COLO668 (cell line): ENCODE data around the gene DNLZ.
"Not testable (repeated sequence)": the region's sequence is repeated elsewhere in the genome, so short reads cannot be mapped to it uniquely, and the experiment has no call there.

Experiments
- DNase-seq: peaks from one replicate; lab custom pipeline; 2025; ENCODE audit not compliant: unreplicated experiment; lab: John Stamatoyannopoulos, UW

The DNLZ gene

GRCh38 chr9:136363106-136363948 is at the start of gene DNLZ:
Gene DNLZ, minus strand, starts transcription at chr9:136363744. Its CDS starts 30 bp downstream, at chr9:136363714.
- DNase-seq = peak; percentile 94

DNA sequence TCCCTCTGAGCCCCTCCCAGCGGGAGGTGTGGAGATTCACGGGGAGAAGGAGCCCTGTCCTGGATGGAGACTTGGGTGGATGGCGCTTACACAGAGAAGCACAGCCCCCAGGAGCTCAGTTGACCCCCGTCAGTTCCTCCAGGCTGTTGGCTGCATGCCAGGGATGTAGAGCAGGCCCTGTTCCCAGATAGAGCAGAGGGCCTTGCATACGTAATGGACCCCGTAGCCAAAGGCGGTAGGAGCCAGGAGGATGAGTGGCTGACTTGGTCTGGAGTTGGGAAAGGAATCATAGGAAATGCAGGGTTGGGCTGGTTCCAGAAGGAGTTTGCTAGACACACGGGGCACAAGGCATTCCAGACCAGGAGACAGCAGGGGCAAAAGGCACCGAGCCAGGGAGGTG is 49.4 kb upstream of the DNLZ start:
- DNase-seq = no peak

GRCh38 chr9:136411378-136411777 is 47.8 kb upstream of the DNLZ start:
- no peak for DNase-seq

DNA sequence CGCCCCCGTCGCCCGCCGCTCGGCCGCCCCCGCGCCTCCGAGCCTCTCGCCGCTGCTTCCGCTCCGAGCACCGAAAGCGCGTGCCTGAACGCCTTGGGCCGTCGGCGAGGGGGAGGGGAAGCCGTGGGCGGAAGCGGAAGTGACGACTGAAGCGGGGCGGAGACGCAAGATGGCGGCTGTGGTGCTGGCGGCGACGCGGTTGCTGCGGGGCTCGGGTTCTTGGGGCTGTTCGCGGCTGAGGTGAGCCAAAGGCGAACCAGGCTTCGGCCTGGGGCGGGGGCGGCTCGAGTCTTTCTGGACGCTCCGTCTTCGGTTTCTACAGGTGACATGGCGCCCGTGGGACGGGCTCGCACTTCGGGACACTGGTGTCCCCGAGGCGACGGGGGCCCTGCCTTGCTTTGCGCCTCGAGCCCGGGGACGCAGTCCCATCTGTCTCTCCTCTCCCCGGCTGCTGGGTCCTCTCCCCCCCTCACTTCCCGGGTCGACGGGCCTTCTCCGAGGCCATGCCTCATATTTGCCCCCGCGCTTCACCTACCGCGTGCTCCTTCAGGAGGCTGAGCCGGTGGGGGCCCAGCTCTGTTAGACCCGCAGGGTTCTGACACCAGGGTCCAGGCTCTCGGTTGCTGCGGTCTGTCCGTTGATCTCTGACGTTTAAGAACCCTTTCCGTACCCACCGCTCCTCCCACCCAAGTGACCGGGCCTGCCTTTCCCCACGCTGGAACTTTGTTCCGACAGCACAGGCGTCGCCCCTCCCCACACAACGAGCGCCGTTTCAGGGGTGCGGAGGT is 47.1 kb upstream of the DNLZ start, which contains the start of the genes ENTR1 and PMPCA:
ENTR1 (minus strand) TSS at position 115 of the 788 bp plus-strand sequence. CDS start 217 bp downstream, outside the sequence.
PMPCA (plus strand) TSS at position 159 of the 788 bp plus-strand sequence; CDS start at position 170, 11 bp downstream.
- peak; percentile 92 for DNase-seq

GRCh38 chr9:136409557-136410455 is 46.3 kb upstream of the DNLZ start:
- DNase-seq = peak; percentile 53

- no peak for DNase-seq
Observed at GRCh38 chr9:136407911-136408310, 44.4 kb upstream of the DNLZ start.

GRCh38 chr9:136407061-136407460 is 43.5 kb upstream of the DNLZ start:
- DNase-seq = not testable (repeated sequence)

DNA sequence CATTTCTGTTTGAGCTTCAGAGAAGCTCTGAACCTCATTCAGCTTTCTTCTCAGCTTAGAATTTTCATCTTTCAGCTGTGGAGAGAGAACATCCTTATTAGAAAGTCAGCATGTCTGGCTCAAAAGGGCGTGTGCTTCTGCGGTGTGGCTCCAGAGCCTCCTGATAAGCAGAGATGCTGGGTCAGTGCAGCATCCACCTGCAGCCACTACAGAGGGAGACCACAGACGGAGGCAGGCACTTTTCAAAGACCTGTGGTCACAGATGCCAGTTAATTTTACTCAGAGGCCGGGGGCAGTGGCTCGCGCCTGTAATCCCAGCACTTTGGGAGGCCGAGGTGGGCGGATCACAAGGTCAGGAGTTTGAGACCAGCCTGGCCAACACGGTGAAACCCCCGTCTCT is 42.4 kb upstream of the DNLZ start:
- DNase-seq = not testable (repeated sequence)

DNA sequence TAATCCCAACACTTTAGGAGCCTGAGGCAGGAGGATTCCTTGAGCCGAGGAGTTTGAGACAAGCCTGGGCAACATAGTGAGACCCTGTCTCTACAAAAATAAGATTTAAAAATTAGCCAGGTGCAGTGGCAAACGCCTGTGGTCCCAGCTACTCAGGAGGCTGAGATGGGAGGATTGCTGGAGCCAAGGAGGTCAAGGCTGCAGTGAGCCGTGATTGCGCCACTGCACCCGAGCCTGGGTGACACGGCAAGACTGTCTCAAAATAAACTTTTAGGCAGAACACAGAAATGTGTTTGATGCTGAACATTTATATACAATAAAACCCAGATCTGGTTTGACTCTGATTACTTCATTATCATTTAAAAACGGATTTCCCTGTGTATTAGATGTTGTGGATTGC is 41.9 kb upstream of the DNLZ start:
- no peak for DNase-seq

DNA sequence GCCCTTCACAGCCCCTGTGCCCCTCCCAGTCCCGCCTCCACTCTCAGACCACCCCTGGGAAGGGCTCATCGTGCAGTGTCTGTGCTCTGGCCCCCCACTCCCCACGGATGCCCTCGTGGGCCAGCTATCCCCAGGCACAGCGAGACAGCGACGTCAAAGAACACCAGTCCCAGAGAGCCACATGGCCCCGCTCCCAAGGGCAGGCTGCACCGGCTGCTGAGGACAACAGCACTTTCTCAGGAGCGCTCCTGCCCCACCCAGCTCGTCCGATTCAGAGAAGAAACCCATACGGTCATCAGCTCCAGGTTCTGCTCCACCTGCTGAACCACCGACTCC is 41.2 kb upstream of the DNLZ start:
- DNase-seq = no peak

GRCh38 chr9:136403915-136404800 is 40.6 kb upstream of the DNLZ start:
- no peak for DNase-seq

GRCh38 chr9:136403538-136403914 is 40.0 kb upstream of the DNLZ start:
- no peak for DNase-seq

- DNase-seq = no peak
Observed at GRCh38 chr9:136402067-136402466, 38.5 kb upstream of the DNLZ start.

DNA sequence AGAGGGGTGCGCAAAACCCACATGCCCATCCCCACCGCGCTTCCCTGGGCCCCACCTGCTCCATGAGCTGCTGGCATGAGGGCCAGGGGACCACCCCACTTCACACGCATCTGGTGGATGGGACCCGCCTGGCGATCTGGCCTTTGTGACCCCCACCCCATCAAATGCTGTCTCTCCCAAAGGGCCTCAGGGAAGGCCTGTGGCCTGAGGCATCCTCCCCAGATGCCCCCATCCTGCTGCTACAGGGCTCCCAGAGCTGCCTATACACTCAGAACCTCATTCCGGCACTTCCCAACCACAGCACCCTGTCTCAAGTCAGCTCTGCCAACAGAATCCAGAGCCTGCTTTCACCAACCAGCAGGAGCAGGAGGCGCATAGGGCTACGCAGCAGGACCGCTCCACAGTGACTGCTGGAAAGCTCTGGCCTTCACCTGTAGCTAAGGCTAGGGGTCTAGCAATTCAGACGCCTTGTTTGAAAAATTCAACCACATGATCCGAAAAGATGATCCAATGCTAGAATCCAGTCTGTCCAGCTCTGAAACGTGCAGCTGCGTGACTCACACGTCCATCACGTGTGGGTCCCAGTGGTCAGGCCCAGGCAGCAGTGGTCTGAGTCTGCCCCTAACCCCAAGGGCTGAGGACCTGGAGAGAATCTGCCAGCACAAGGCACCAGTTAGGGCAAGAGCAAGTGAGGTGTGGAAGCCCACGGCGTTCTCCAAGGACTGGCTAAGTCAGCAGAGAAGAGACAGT is 37.8 kb upstream of the DNLZ start:
- no peak for DNase-seq

- DNase-seq = peak; percentile 95
Observed at GRCh38 chr9:136400038-136400834, 36.7 kb upstream of the DNLZ start, which contains the start of gene SNAPC4. Gene SNAPC4, minus strand, starts transcription at chr9:136400170. Its CDS starts 1,742 bp downstream, at chr9:136398428.

DNA sequence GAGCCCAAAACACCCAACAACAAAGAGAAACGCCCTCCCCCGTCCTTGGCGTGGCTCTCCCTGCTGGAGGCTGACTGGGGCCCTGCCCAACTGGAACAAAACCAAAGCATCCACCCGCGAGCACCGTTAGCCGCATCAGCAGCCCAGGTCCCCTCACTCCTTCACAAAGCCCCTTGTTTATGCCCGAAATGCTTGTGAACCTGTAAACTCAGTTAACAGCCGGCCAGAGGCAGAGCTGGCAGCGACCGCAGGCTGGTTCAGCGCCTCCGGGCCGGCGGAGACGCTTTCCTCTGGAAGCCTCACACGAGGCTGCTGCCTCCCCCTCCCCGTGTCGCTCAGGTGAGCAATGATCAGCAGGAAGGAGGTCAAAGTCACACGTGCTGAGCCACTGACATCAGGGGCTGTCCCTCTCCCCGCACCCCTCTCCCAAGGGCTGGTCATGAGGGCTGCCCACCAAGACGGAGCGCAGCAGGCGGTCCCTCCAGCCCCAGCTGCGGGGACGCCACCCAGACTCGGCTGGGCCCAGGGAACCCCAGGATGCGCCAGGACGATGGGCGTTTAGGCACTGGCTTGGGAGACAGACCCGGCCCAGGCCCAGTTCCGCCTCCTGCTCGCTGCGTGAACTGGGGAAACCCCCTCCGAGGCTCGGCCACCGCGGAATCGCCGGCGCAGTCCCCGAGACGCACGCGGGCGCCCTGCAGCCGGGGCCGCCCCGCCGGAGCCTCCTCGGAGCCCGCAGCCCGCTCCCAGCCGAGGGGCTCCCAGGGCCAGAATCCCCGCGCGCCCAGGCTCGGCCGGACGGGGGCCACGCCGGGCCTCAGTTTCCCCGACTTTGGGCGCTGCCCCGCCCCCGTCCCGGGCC is 35.9 kb upstream of the DNLZ start:
- DNase-seq = peak; percentile 47

GRCh38 chr9:136398286-136398685 is 34.7 kb upstream of the DNLZ start:
- DNase-seq = no peak
